Germinal center (tissue), 1 donor: Measurements from ENCODE around the gene TUBB8.
"Not testable (repeated sequence)": the region's sequence is repeated elsewhere in the genome, so short reads cannot be mapped to it uniquely, and the experiment has no call there.

ENCODE experiments used
- DNase-seq: peaks from one replicate; pipeline ENCODE4 v3.0.0; 2012; ENCODE audit warnings: mixed read lengths, low spot score

Gene TUBB8

GRCh38 chr10:48996-49395 lies at the start of gene TUBB8:
TSS of gene TUBB8 (minus strand) at chr10:49296. CDS start at chr10:49238, 58 bp downstream.
- no peak for DNase-seq

- no peak for DNase-seq
These were observed 47.4 kb upstream of the TUBB8 start for GRCh38 chr10:96466-96865.

DNA sequence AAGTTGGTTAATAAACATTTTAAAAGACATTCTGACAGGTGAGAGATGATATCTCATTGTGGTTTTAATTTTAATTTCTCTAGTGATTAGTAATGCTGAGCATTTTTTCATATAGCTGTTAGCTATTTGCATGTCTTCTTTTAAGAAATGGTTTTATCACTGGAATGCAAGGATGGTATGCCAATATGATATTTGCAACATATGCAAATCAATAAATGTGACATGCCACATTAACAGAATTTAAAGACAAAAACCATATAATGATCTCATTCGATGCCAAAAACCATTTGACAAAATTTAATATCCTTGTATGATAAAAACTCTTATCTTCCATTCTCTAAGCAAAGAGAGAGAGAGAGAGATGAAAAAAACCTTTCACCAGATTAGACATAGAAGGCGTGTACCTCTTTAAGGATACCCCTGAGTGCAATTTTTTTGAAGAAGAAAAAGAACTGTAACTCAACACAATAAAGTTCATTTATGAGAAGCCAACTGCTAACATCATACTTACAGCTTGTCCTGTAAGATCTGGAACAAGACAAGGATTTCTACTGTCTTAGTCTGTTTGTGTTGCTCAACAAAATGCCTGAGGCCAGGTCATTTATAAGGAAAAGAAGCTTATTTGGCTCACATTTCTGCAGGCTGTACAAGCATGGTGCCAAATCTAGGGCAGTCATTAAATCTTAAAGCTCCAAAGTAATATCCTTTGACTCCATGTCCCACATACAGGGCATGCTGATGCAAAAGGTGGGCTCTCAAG lies 46.4 kb upstream of the TUBB8 start:
- no peak for DNase-seq

- DNase-seq: no peak
These were observed 45.5 kb upstream of the TUBB8 start for GRCh38 chr10:94613-95012.

DNA sequence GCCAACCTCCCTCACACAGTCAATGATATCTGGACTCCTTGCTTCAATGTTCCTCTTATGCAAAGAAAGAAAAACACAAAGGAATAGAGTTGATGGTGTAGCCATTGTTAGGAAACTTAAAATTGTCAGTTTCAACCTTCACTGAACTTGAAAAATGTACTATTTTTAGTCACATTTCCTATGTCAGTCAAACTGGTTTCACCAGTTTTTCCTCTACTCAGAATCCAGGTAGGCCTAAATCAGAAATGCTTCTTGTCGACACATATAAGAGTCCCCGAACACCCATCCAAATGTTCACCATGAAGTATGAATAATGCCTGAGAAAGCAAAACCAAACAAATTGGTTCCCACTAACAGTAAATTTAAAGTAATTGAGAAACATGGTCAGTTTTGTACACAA lies 43.8 kb upstream of the TUBB8 start:
- no peak for DNase-seq

- no peak for DNase-seq
These were observed 43.1 kb upstream of the TUBB8 start for GRCh38 chr10:92153-92552.

- no peak for DNase-seq
These were observed 42.2 kb upstream of the TUBB8 start for GRCh38 chr10:91313-91712.

GRCh38 chr10:90161-90560 lies 41.1 kb upstream of the TUBB8 start:
- no peak for DNase-seq

DNA sequence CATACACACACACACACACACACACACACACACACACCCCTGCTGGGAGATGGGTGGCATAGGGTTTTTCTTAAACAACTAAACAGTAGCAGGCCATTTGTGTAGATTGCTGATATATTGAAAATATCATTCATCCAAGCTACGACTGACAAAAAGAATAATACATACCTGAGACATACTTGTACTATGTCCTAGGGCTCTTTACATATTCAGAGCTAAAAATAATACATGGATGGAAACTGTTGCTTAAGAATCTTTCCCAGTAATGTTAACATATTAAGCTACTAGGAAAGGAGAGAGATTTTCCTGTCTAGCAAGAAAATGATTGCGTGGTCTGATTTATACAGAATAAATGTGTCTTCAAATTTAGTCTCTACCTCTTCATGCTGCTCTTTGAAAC lies 40.2 kb upstream of the TUBB8 start:
- DNase-seq: no peak

DNA sequence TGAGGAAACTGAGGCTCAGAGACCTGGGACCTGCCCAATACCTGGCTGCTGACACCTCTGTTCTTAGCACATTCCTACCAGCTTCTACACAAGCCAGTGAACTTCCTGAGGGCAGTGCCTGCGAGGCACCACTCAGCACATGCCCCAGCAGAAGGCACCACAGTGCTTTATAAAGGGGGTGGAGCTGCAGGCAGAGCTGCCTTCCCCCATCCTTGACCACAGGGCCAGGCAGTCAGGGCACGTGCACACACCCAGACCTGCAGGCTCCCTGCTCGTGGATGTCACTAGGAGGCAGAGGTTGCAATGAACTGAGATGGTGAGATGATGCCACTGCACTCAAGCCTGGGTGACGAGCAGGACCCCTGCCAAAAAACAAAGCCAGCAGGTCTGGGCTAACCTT lies 39.2 kb upstream of the TUBB8 start:
- DNase-seq: no peak

- no peak for DNase-seq
These were observed 38.3 kb upstream of the TUBB8 start for GRCh38 chr10:87177-88080.

DNA sequence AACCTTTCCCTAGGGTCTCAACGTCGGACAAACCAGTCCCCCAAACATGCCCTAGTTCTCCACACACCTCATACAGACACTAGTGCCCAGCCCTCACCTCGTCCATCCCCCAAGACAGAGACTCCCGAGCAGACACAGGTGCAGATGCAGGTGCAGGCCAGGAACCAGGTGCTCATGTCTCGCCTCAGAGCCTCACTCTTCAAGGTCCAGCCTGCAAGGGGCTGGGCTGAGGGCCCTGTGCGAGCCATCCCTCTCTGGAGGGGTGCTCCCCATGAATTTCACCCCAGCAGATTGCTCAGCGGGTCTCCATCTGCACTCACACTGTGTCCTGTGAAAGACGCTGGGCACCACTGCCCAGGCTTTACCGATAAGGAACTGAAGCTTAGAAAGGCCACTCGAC lies 36.9 kb upstream of the TUBB8 start:
- no peak for DNase-seq

DNA sequence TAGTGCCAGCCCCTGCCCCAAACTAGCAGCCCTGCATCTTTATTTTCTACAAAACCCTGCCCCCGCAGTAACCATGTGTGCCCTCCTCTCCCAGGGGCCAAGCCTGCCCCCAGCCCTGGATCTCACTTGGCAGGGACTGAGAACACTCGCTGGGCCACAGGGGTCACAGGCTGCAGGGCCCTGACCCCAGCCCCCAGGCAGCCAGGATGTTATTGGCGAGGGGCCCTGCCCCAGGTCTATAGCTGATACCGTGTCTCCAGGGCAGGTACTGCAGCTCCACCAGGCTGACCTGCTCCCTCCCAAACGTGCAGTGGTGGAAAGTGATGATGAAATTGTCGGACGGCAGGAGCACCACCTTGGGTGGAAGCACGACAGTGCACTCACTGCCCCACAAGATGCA lies 35.9 kb upstream of the TUBB8 start:
- DNase-seq: no peak

GRCh38 chr10:83930-84530 lies 34.9 kb upstream of the TUBB8 start:
- no peak for DNase-seq

GRCh38 chr10:80477-81105 lies 31.5 kb upstream of the TUBB8 start:
- no peak for DNase-seq

GRCh38 chr10:79532-80215 lies 30.6 kb upstream of the TUBB8 start:
- DNase-seq: no peak

DNA sequence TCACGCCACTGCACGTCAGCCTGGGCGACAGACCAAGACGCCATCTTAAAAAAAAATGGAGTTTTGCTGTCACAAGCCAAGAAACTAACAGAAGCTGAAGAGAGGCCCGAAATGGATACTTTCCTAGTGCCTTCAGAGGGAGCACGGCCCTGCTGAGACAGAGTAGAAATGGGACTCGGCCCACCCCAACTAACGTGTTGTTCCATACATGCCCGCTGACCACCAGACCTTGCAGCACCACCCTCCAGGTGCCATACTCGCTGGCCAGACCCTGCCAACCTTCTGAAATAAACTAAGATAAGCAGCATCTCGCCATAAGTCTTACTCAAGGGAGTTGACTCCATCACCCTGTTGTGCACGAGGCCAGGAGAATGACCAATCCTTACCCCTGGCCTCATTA lies 29.5 kb upstream of the TUBB8 start:
- no peak for DNase-seq

- not testable (repeated sequence) for DNase-seq
These were observed 25.1 kb upstream of the TUBB8 start for GRCh38 chr10:74266-74621.

GRCh38 chr10:73543-74265 lies 24.6 kb upstream of the TUBB8 start:
- not testable (repeated sequence) for DNase-seq

DNA sequence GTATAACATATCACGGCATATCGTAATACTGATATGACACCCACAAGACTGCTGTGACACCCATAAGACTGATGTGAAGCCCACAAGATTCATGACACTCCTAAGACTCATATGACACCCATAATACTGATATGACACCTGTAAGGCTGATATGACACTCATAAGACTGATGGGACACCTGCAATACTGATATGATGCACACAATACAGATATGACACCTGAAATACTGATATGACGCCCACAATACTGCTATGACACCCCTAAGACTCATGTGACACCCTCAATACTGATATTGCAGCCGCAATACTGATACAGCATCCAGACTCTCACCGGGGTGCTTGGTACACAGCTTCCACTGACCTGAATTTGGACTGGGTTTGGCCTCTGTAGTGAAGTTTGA lies 19.1 kb upstream of the TUBB8 start:
- not testable (repeated sequence) for DNase-seq

DNA sequence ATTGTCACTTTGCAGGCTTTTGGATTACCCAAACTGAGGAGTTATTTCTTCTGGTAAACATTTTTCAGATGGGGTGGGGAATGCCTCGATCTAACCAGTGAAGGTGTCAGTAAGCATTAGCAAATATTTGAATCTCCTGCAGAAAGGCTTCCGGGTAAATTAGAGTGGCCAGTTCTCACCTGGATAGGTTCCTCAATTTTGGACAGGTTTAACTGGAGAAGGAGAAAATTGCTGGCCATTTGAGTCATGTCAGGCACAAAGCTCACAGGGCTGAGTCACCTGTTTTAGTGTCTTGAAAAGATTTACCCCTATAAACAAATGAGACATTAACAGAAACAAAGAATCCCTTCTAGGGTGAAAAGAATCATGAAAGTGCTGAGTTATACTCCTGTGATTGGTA lies 830 bp upstream of the TUBB8 start:
- DNase-seq: not testable (repeated sequence)
